K562 (cell line): ENCODE data around the gene SUDS3.
A peak's percentile ranks its signal among the peaks of the same experiment; 100 is the strongest.

Experiments used
- ATF1 ChIP-seq, 2 experiments: fragments of 450-650 bp in 1 of 2; IDR thresholded peaks; 2 replicates each; pipeline ENCODE4 v1.6.1; 2016; ENCODE audit warnings: missing compliant biosample characterization in 1 of 2, missing genetic modification characterization in 1 of 2
- FOSL1 ChIP-seq: fragments of 200-800 bp; sonication (Bioruptor generic); conservative IDR thresholded peaks from 2 replicates; pipeline ENCODE4 v1.6.1; 2016; ENCODE audit warnings: missing genetic modification characterization, missing compliant biosample characterization
- MTA1 ChIP-seq: fragments of 450-650 bp; IDR thresholded peaks from 2 replicates; pipeline ENCODE4 v1.6.1; 2017; ENCODE audit warnings: borderline replicate concordance
- TF ChIP-seq, protein P1 (sequence below): sonication (generic); formaldehyde crosslinking; IDR thresholded peaks from 2 replicates; pipeline ENCODE4 v1.8.1; 2023; ENCODE audit warnings: mild to moderate bottlenecking, missing genetic modification reagents

DNA sequence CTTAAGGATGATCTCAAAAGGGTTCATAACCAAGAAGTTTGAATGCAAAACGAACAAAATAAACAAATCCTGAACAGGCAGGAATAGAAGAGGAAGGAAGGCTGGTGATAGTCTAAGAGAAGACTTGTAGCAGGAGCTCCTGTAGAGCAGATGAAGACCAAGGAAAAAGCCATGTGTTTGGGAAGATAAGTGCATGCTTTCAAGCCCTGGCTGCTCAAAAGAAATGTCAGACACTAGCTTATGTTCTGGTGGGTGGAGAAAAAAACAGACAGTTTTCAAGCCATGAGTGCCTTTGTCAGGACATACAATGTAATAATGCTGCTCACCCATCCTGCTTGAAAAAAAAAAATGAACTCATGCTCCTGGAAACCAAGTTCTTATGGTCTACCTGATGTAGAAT is 31.0 kb upstream of the SUDS3 start:
- TF ChIP-seq, protein P1, sequence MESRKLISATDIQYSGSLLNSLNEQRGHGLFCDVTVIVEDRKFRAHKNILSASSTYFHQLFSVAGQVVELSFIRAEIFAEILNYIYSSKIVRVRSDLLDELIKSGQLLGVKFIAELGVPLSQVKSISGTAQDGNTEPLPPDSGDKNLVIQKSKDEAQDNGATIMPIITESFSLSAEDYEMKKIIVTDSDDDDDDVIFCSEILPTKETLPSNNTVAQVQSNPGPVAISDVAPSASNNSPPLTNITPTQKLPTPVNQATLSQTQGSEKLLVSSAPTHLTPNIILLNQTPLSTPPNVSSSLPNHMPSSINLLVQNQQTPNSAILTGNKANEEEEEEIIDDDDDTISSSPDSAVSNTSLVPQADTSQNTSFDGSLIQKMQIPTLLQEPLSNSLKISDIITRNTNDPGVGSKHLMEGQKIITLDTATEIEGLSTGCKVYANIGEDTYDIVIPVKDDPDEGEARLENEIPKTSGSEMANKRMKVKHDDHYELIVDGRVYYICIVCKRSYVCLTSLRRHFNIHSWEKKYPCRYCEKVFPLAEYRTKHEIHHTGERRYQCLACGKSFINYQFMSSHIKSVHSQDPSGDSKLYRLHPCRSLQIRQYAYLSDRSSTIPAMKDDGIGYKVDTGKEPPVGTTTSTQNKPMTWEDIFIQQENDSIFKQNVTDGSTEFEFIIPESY, result peak; percentile 72
- TF ChIP-seq MTA1 (no peak; the same call in 1 of the 2 replicates), FOSL1 (no peak), ATF1 (CRISPR knock-in tag; IDR thresholded peaks at IDR 0.05) (no peak), ATF1 (tag; IDR thresholded peaks at IDR 0.05) (no peak)
